HG03159 (cell line): ENCODE measurements around the gene BMP7.

ENCODE experiments used
- ATAC-seq: cut with Tn5 transposase; IDR thresholded peaks from one replicate; pipeline ENCODE4 v1.9.1; 2021; ENCODE audit warnings: mild to moderate bottlenecking, moderate library complexity; ENCODE audit not compliant: unreplicated experiment

Gene BMP7

DNA sequence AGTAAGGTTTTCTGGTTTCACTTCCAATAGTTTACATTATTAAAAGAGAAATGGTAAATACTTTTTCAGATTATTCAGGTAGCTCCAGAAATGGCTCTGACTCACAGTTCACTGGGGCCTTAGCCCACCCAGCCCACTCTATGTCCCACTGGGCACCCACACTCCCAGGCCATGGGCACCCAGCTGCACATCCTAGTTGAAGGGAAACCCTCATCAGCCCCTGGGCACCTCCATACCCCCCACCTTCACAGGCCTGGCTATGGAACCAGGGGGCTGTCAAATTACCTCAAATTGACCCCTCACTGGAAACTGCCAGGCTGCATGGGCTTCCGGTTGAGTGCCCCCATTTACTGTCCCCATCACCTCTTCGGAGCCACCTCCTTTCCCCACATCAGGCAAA lies 51.5 kb downstream of the BMP7 start:
- ATAC-seq, result no peak

DNA sequence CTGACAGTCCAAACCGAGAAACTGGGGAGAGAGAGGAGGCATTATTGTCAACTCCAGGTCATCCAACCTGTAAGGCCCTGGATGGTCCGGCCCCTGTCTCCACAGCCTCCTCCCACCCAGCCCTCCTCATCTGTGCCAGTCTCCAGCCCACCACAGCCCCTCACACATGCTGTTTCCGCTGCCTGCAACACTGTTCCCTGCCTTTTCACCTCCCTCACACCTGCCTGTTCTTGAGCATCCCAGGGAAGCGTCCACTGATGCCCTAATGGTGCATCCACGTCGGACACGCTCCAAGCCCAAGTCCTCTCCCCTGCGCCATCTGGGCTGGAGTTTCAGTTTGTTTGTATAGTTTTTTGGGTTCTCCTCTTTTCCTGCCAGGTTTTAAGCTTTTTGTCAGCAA lies 52.0 kb downstream of the BMP7 start:
- no peak for ATAC-seq

DNA sequence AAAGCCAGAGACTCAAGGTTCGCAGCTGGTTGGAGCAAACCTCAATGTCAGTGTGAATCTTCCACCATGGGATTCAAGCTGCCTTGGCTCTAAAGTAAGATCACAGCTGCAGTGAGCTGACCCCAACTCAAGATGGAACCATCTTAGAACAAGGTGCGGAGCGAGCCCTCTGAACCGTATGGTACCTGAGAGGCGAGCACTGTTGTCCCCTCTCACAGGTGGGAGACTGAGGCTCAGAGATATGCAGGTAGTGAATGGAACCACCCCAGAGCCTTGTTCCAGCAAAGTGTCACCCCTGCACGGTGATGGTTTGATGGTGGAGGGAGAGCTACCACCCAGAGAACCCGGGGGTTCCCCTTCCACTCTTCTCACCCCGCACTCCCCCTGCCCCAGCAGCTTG lies 52.5 kb downstream of the BMP7 start:
- ATAC-seq, result no peak

DNA sequence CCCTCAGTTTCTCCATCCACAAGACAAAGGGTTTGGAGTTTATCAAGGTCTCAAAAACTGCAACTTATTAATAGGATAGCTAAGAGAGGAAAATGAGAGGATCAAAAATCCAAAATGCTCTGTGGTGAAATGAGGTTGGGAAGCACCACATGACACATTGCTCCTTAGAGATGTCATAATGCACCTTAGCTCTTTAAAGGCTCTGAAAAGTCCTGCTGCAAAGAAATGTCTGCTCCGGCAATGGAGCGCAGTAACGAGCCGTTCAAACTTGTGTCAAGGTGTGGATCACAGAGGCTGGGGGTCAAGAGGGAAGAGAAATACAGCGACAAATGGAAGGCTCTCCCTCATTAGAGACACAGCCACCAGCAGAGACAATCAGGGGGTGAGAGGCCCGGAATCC lies 53.1 kb downstream of the BMP7 start:
- no peak for ATAC-seq

DNA sequence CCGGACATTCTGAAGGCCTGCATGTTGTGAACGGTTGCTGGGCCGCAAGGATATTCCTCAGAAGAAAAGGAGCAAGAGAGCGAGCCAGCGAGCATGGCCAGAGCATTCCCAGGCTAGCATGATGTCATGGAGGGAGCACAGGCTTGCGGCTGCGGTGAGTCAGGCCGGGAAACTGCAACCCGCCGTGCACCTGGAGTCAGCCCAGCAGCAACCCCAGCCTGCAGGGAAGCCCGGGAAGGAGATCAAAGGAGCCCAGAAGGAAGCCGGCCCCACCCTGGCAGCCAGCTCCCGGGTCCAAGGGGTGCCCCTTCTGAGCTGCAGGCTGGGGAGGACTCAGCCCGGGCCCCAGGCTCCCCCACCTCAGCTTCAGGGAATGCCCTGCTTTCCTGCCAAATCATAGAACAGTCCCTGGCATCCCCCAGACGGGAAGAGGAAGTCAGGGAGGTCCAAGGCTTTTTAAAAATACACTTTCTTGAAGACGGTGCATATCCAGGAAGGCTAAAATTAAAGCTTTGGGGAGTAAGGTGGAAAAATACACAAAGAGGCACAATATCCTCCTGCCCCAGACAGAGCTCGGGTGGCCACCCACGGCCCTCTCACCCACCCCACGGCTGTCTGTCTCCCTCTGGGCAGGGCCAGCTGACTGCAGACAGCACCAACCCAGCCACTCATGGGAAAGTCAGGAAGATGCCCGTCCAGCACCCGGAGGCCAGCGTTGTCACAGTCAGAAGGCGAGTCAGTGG lies 53.7 kb downstream of the BMP7 start:
- ATAC-seq, result no peak

DNA sequence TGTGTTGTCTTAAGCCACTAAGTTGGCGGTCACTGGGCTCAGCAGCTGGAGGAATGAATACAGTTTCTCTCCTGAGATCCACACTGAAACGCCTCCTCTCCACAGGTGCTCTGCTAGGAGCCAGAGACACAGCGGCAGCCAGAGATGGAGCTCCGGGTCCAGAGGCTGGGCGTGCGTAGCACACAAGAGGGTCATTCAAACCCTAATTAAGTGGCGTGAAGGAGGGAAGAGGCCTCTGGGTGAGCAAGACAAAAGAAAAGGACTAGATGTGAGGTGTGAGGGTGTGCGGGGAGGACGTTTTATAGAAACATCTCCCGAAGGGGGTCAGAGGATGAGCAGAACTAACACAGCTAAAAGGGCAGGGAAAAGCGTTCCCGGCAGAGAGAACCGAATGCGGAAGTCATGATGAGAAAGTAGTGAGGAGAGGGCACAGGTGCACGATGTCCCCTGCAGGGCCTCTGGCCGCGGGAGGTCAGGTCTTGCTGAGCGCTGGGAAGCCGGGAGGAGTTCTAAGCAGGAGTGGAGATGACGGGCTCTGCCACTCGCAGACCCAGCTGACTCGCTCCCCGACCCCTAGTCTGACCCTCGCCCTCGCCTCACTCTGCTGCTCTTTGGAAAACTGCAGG lies 54.4 kb downstream of the BMP7 start:
- no peak for ATAC-seq

DNA sequence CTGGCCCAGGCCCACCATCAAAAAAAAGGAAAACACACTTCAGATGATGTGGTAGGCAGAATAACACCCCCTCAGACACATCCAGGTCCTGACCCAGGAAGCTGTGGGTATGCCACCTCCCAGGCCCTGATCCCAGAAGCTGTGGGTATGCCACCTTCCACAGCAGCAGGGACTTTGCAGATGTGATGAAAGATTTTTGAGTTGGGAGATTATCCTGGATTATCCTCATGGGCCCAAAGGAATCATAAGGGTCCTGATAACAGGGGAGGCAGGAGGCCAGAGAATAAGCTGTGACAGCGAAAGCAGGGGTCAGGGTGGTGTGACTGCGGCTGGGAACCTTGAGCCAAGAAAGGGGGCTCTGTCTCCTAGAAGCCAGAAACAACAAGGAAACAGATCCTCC lies 55.0 kb downstream of the BMP7 start:
- ATAC-seq, result no peak

DNA sequence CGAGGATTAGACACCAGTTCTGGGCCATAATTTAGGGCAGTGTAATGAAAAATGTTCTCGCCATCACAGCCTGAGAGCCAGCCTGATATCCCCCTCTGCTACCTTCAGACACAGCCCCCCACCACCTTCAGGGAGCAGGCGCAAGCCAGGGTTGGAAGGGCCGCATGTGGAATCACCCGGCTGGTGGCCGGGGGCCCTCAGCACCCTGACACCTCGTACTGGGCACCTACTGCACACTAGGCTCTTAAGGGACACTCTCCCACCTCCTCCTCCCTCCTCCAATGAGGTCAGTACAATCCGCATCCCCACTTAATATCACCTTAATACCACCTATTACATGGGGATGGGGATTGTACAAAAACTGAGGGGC lies 55.5 kb downstream of the BMP7 start:
- ATAC-seq, result no peak

DNA sequence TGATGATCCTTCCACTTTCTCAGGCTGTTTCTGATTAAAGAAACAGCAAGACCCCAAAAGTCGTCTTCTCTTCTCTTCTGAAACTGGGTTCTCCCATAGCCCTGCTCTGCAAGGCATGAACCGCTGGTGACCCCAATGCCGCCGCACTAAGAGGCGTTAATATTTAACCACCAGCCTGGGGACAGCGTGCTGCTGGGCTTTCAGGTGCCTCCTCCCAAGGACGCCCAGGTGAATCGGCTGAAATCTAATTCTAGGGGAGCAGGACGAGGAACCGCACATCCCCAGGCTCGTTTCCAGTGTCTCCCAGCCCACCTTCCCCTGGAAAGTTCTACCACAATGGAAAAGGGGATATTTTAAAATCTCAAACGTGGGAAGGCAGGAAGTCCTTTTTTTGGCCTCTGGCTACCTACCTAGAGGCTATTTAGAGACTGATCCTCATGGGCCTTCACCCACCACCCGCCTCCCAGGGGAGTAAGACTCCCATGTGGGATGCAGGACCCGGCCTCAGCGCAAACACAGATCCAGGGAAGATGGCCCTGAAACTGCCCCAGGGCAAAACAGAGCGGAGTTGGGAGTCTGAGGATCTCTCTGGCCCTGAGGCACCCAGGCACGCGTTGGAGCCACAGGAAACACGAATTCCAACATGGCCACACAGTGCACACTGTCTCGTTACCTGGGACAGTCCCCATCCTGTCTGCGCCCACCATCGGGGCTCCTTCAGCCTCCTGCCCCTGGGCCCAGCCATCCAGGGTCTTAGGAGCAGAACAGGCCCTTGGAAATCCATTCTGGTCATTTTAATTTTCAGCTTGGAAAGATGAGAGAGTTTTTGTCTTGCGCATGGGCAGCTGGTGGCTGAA lies 56.2 kb downstream of the BMP7 start:
- ATAC-seq, result no peak

DNA sequence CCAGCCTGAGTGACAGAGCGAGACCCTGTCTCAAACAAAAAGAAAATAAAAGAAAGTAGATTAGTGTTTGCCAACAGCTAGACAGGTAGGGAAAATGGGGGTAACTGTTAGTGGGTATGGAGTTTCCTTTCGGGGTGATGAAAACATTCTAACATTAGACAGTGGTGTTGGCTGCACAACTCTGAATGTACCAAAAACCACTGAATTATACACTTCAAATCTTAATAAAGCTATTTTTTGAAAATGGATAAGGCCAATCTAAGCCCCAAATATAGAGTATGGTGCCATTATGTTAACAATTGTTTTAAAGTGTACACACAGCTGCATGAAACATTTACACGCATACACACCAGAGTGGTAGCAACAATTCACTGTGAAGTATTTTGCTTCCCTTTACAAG lies 57.0 kb downstream of the BMP7 start:
- no peak for ATAC-seq

DNA sequence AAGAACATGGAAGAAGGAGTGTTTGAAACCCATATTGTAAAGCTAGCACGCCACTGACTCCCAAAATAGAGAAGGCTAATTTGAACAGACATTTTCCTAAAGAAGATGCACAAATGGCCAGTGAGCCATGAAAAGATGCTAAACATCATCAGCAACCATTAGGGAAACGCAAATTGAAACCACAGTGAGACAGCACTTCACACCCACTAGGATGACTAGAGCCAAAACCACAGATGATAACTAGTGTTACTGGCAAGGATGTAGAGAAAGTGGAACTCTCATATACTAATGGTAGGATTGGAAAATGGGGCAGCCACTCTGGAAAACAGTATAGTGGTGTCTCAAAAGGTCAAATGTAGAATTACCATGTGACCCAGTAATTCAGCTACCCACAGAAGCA lies 58.2 kb downstream of the BMP7 start:
- ATAC-seq, result no peak

DNA sequence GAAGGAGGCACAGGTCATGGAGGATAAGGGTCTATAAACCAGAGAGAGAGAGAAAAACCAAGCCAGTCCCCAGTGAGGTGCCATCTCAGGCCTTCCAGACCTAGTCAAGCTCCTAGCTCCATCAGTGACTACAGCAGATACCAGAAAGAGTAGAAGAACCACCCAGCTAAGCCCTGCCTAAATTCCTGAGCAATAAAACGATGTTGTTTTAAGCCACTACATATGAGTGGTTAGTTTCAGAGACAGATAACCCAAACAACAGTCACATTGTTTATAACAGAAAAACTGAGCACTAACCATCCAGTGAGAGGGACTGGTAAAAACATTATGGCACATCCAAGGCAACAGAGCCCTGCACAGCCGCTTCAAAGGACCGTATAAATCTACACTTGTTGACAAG lies 59.2 kb downstream of the BMP7 start:
- ATAC-seq, result no peak

DNA sequence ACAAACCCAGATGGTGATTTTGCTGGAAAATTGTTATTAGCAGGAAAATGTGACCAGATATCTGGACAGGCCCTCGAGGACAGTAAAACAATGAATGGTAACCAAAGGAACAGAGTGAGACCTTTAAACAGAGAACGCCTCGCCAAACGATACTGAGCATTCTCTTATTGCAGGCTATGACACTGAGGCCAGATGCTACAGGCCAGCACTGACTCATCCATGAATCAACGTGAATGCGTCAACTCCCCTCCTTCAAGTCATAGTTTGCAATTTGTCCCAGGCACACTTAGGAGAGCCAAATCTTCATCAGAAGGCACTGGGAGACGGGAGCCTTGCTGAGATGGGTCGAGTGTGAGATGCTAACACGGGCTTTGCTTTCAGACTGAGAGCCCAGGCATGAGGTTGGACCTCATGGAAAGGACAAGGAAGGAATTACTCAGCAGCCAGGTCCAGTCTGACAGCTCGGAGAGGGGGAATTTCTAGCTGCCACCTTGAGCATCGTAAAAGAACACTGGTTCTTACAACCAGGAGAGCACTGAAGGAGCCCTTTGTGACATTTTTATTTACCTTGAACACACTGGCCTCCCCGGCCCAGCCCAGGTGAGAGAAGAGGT lies 60.7 kb downstream of the BMP7 start:
- no peak for ATAC-seq

DNA sequence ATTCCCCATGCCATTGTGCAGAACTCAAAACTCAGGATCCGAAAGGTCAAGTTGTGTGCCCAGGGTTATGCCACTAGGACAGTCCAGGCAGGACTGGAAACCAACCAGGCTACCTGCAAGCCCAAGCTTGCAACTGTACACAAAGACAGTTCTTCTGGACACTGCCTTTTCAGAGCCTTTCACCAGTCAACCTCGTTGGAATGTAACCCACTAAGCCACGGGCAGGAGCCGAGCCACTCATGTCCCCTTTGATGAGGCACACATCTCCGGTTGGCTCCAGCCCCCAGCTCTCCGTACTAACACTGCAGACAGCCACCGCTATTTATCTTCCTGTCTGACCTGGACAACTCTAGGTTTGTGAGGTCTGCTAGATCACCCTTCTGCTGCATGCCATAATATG lies 62.5 kb downstream of the BMP7 start:
- no peak for ATAC-seq

DNA sequence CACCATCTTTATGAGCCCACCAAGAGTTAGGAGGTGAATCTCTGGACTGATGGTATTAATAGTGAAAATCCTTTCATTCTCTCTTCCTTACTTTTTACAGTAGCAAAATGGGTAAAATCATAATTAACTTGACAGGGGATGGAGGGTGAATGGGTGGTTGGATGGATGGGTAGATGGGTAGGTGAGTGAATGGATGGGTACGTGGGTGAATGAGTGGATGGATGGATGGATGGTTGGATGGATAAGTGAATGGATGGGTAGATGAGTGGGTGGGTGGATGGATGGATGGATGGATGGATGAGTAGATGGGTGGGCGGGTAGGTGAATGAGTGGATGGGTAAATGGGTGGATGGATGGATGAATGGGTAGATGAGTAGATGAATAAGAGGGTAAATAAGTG lies 63.2 kb downstream of the BMP7 start:
- ATAC-seq, result no peak

DNA sequence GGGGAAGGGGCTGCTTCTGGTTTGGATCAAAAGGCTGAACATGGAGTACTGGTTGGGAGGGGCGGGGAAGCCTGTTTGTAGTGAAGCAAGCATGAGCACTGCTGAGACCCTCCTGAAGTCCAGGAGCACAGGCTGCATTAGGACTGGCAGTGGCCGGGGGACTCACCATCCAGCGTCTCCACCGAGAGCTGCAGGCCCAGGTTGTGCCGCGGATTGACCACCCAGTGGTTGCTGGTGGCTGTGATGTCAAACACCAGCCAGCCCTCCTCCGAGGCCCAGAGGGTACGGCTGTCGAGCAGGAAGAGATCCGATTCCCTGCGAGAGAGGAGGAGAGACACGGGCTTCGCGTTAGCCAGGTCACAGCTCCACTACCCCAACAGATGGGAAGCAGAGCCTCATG lies 64.1 kb downstream of the BMP7 start:
- ATAC-seq, result no peak

DNA sequence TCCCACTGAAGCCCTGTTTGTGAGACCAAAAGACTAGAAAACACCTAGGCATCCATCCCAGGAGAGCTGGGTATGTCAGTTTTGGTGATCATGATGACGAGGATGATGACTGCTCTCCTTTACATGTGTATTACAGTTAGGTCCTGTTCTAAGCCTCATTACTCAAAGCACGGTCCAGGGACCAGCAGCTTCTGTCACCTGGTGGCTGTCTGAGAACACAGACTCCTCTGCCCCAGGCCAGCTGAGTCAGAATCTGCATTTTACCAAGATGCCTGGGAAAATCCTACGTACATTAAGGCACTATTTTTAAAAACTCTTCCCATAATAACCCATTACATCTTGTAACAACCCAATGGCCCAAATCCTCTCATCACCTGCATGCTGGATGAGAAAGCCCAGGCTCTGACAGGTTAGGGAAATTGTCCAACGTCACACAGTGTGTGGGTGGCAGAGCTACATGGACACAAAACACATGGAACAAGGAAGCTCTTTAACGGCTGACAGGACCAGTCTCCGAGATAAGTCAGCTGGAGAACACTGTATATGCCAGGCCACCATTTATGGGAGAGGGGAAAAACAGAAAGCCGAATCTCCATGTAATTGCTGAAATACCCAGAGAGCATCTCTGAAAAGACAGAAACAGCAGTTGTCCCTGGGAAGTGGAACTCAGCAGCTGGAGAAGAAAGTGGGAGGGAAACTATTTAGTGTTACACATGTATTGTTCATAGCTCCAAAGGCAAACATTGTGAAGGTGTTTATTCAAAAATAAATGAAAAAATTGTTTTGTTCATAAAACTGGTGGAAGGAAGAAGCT lies 65.4 kb downstream of the BMP7 start:
- ATAC-seq, result no peak

DNA sequence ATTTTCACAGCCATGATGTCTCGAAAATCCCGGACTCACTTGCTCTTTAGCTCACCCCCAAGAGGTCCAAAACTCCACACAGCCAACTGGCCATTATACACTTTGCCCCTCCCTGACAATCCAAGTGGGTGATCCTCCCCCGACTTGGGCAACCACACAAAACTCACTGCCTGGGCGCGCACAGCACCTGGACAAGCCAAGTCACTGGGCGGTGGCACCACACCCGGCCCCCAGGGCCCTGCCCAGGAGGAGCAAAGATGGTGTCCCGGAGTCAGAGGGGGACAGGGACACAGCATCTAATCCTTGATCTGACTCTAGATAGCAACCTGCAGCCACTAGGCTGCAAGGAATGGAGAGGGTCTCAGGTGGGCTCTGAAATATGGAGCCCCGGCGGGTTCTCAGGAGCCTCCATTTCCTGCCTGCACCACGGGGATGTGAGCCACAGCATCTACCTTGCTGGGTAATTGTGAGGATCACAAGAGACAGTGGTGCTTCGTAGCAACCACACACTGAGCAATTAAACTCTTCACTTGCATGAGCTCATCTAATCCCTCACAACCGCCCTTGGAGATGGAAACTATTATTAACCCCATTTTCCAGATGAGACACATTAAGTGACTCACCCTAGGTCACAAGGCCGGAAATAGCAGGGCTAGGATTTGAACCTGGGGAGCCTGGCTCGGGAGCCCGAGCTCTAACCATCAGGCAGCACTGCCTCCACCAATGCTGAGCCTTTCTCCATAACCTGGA lies 66.6 kb downstream of the BMP7 start:
- ATAC-seq, result no peak

DNA sequence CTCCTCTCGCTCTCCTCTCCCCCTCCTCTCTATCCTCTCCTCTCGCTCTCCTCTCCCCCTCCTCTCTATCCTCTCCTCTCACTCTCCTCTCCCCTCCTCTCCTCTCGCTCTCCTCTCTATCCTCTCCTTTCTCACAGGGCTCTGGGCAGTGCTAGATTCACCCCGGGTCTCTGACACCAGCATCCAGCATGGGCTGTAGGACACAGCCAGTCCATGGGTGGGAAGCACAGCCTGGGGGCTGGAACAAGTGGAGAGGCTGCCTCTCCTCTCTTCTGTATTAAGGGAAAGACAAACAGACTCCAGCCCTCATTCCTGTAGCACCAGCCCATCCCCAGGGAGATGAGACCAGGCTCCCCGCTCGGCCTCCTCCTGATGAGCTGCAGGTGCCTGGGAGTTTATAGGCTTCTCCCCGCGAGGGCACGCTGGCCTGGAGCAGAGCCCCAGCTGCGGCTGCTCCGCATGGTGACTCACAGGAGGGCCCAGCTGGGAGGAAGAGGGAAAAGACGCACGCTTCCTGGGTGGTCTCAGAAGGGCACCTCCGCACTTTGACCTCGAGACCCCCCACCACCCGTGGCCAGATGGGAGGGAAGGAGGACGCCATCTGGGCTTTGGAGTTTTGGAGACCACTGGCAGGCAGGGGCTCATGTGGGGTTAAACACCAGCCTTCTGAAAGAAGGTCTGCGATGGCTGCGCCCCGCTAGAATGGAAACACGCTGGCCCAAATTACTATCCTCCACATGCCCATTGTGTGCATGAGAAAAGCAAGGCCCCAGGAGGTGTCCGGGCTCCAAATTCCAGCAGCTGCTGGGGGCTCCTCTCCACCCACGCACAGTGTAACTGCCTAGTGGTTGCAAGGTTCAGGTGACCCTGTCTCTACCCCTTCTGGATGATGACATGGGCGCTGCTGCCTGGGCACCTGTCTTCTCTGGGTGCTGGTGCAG lies 68.0 kb downstream of the BMP7 start:
- no peak for ATAC-seq
